ENCODE data around the gene BORCS8.

DNA sequence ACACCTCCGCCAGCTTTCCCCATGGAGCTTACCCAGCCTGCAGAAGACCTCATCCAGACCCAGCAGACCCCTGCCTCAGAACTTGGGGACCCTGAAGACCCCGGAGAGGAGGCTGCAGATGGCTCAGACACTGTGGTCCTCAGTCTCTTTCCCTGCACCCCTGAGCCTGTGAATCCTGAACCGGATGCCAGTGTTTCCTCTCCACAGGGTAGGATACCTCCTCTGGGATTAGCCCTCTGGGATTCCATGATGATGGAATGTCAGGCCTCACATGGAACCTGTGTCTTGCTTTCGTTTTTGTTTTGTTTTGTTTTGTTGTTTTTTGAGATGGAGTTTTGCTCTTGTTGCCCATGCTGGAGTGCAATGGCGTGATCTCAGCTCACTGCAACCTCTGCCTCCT lies 2.0 kb upstream of the BORCS8 start:
- TF ChIP-seq, protein P1, sequence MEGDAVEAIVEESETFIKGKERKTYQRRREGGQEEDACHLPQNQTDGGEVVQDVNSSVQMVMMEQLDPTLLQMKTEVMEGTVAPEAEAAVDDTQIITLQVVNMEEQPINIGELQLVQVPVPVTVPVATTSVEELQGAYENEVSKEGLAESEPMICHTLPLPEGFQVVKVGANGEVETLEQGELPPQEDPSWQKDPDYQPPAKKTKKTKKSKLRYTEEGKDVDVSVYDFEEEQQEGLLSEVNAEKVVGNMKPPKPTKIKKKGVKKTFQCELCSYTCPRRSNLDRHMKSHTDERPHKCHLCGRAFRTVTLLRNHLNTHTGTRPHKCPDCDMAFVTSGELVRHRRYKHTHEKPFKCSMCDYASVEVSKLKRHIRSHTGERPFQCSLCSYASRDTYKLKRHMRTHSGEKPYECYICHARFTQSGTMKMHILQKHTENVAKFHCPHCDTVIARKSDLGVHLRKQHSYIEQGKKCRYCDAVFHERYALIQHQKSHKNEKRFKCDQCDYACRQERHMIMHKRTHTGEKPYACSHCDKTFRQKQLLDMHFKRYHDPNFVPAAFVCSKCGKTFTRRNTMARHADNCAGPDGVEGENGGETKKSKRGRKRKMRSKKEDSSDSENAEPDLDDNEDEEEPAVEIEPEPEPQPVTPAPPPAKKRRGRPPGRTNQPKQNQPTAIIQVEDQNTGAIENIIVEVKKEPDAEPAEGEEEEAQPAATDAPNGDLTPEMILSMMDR (conservative IDR thresholded peaks at IDR 0.05), result no peak
- TF ChIP-seq ZFX (IDR thresholded peaks at IDR 0.05), result no peak

Data from C4-2B (cell line).